HL-60 (cell line): Measurements from ENCODE around the gene FMN1.

Experiments
- GABPA ChIP-seq: IDR thresholded peaks from 2 replicates; pipeline ENCODE4 v1.6.1; 2012; ENCODE audit warnings: low read depth
- POLR2AphosphoS5 ChIP-seq: IDR thresholded peaks from 2 replicates; pipeline ENCODE4 v1.6.1; 2012; ENCODE audit warnings: low read depth
- SPI1 ChIP-seq: IDR thresholded peaks from 2 replicates; pipeline ENCODE4 v1.6.1; 2012; ENCODE audit warnings: low read depth, mild to moderate bottlenecking, borderline replicate concordance
- TF ChIP-seq, protein P1 (sequence below): IDR thresholded peaks from one replicate; pipeline ENCODE4 v1.5.1; 2011; ENCODE audit warnings: low read length, control low read depth, inconsistent platforms; ENCODE audit not compliant: insufficient read depth
- TF ChIP-seq, protein P2 (sequence below): IDR thresholded peaks from 2 replicates; pipeline ENCODE4 v1.6.1; 2012; ENCODE audit warnings: low read depth; ENCODE audit not compliant: insufficient replicate concordance

GRCh38 chr15:33155691-33156420 lies 38.7 kb downstream of the FMN1 start:
- TF ChIP-seq, protein P1, sequence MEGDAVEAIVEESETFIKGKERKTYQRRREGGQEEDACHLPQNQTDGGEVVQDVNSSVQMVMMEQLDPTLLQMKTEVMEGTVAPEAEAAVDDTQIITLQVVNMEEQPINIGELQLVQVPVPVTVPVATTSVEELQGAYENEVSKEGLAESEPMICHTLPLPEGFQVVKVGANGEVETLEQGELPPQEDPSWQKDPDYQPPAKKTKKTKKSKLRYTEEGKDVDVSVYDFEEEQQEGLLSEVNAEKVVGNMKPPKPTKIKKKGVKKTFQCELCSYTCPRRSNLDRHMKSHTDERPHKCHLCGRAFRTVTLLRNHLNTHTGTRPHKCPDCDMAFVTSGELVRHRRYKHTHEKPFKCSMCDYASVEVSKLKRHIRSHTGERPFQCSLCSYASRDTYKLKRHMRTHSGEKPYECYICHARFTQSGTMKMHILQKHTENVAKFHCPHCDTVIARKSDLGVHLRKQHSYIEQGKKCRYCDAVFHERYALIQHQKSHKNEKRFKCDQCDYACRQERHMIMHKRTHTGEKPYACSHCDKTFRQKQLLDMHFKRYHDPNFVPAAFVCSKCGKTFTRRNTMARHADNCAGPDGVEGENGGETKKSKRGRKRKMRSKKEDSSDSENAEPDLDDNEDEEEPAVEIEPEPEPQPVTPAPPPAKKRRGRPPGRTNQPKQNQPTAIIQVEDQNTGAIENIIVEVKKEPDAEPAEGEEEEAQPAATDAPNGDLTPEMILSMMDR = no peak
- no peak for TF ChIP-seq POLR2AphosphoS5
- TF ChIP-seq, protein P2, sequence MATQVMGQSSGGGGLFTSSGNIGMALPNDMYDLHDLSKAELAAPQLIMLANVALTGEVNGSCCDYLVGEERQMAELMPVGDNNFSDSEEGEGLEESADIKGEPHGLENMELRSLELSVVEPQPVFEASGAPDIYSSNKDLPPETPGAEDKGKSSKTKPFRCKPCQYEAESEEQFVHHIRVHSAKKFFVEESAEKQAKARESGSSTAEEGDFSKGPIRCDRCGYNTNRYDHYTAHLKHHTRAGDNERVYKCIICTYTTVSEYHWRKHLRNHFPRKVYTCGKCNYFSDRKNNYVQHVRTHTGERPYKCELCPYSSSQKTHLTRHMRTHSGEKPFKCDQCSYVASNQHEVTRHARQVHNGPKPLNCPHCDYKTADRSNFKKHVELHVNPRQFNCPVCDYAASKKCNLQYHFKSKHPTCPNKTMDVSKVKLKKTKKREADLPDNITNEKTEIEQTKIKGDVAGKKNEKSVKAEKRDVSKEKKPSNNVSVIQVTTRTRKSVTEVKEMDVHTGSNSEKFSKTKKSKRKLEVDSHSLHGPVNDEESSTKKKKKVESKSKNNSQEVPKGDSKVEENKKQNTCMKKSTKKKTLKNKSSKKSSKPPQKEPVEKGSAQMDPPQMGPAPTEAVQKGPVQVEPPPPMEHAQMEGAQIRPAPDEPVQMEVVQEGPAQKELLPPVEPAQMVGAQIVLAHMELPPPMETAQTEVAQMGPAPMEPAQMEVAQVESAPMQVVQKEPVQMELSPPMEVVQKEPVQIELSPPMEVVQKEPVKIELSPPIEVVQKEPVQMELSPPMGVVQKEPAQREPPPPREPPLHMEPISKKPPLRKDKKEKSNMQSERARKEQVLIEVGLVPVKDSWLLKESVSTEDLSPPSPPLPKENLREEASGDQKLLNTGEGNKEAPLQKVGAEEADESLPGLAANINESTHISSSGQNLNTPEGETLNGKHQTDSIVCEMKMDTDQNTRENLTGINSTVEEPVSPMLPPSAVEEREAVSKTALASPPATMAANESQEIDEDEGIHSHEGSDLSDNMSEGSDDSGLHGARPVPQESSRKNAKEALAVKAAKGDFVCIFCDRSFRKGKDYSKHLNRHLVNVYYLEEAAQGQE = no peak
- no peak for TF ChIP-seq GABPA
- no peak for TF ChIP-seq SPI1
